Lung (tissue), 12 donors: ENCODE measurements around the gene HNRNPA1. TPM values are rescaled to one million over a fixed set of nuclear protein-coding genes. Genes with fewer than 3 reads are reported as not detected.
A peak's percentile ranks its signal among the peaks of the same experiment; 100 is the strongest.

Experiments used
- ATAC-seq: fragments of 200-7000 bp; cut with Tn5 transposase; one replicate; pipeline ENCODE4 v1.9.1; 2020; ENCODE audit warnings: moderate number of reproducible peaks; ENCODE audit not compliant: insufficient read depth, low FRiP score
- DNase-seq, 3 donors: peaks; one replicate each; pipeline ENCODE4 v3.0.0-alpha.2; 2013 to 2017
- H3K27ac ChIP-seq, 2 donors: one replicate each; pipeline ENCODE4 v1.5.1; 2013; ENCODE audit warnings: mild to moderate bottlenecking in 2 of 2, moderate library complexity in 2 of 2, control low read depth in 1 of 2, inconsistent platforms in 1 of 2, low read depth in 1 of 2, low read length in 1 of 2
- H3K27me3 ChIP-seq, 3 donors: one replicate each; pipeline ENCODE4 v1.5.1; 2013; ENCODE audit warnings: low read length in 2 of 3; ENCODE audit not compliant: control insufficient read depth in 3 of 3, insufficient read depth in 3 of 3
- H3K36me3 ChIP-seq, 4 donors: one replicate each; pipeline ENCODE4 v1.5.1; 2013; ENCODE audit warnings: low read length in 4 of 4, mild to moderate bottlenecking in 1 of 4, moderate library complexity in 1 of 4; ENCODE audit not compliant: control insufficient read depth in 4 of 4, insufficient read depth in 4 of 4
- H3K4me1 ChIP-seq, 5 donors: one replicate each; pipeline ENCODE4 v1.5.1; 2013; ENCODE audit warnings: low read length in 5 of 5, mild to moderate bottlenecking in 2 of 5, moderate library complexity in 1 of 5; ENCODE audit not compliant: control insufficient read depth in 5 of 5, insufficient read depth in 5 of 5
- H3K4me3 ChIP-seq: one replicate; pipeline ENCODE4 v1.5.1; 2013; ENCODE audit warnings: mild to moderate bottlenecking, control low read depth, moderate library complexity
- H3K9ac ChIP-seq, 2 donors: one replicate each; pipeline ENCODE4 v1.5.1; 2013; ENCODE audit warnings: low read length in 2 of 2, control low read depth in 1 of 2; ENCODE audit not compliant: insufficient read depth in 1 of 2
- H3K9me3 ChIP-seq, 4 donors: one replicate each; pipeline ENCODE4 v1.5.1; 2013; ENCODE audit warnings: low read length in 3 of 4, mild to moderate bottlenecking in 1 of 4, moderate library complexity in 1 of 4; ENCODE audit not compliant: control insufficient read depth in 4 of 4, insufficient read depth in 3 of 4
- WGBS, 2 donors: extraction: QIAGEN DNeasy Blood & Tissue Kit; methylation state at CpG; one replicate each; pipeline ENCODE4 v1.1.7; 2013; 5-methylcytosine and 5-hydroxymethylcytosine counted together
- polyA plus RNA-seq, 2 donors: library from polyadenylated mRNA; stranded (reverse); fragments of 200-250 nt; gene quantifications; one replicate each; pipeline ENCODE4 v1.2.1, GENCODE V29; 2013
- total RNA-seq, 2 donors: library from RNA; depleted of rRNA in 1 of 2; stranded (reverse); fragments of >200 nt in 1 of 2; gene quantifications; one replicate each; pipeline ENCODE4 v1.2.1, GENCODE V29; 2014 to 2021
- TF ChIP-seq, protein P1 (sequence below): IDR thresholded peaks from 2 replicates; pipeline ENCODE4 v1.5.1; 2012; ENCODE audit warnings: mild to moderate bottlenecking; ENCODE audit errors: control extremely low read depth, extremely low read depth
- donor health status: control.
- donor health status: control.
- donor health status: Bipolar disorder and iron deficiency.
- donor health status: healthy.
- donor health status: DM: yes; HTN: yes; CAD: no.

The HNRNPA1 gene
- total and polyA plus RNA-seq, 4 donors = 803 to 937 (median 863) TPM

- Histone ChIP-seq H3K4me3 (no peak overlapping the region), H3K4me1 (peaks cover 0 to 11% (median 7%) of the 10 kb centered on the region in 5 donors), H3K36me3 (no peaks in the 10 kb centered on the region), H3K9ac (no peak overlapping the region), H3K27ac (no peak overlapping the region), H3K9me3 (no peaks in the 10 kb centered on the region), H3K27me3 (peaks cover 0 to 21% (median 20%) of the 10 kb centered on the region in 3 donors)
- DNase-seq (no peak), ATAC-seq (no peak)
- TF ChIP-seq, protein P1, sequence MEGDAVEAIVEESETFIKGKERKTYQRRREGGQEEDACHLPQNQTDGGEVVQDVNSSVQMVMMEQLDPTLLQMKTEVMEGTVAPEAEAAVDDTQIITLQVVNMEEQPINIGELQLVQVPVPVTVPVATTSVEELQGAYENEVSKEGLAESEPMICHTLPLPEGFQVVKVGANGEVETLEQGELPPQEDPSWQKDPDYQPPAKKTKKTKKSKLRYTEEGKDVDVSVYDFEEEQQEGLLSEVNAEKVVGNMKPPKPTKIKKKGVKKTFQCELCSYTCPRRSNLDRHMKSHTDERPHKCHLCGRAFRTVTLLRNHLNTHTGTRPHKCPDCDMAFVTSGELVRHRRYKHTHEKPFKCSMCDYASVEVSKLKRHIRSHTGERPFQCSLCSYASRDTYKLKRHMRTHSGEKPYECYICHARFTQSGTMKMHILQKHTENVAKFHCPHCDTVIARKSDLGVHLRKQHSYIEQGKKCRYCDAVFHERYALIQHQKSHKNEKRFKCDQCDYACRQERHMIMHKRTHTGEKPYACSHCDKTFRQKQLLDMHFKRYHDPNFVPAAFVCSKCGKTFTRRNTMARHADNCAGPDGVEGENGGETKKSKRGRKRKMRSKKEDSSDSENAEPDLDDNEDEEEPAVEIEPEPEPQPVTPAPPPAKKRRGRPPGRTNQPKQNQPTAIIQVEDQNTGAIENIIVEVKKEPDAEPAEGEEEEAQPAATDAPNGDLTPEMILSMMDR = no peak
These were observed 23.1 kb downstream of the HNRNPA1 start for GRCh38 chr12:54303640-54304039.

DNA sequence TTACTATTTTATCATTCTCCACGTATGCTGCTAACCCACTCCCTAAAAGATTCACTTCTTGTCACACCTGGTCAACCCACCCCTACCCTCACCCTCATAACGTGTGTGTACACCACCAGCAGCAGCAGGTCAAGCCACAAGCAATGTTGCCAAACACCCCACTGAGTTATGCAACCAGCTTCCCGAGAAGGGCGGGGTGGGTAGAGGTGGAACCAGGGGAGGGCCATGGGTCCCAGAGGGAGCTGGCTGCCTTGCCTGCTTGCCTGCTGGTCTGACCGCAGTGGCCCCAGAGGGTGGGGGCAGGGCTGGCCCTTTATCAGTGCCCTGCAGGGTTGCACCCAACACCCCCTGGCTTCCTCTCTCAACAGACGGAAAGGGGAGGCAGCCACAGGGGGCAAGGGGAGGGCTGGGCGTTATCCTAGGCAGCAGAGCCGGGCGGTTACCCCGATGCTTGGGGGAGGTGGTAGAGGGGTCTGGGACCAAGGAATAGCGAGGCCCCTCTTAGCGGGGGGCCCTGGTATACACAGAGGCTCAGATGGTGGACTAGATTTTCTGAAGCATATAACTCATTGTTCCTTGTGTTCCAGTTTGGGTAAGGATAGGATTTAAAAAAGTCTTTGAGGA, 23.8 kb downstream of the HNRNPA1 start:
- peak; percentile 74 for ATAC-seq
- H3K27ac ChIP-seq = peak overlapping the region in 1 of 2 donors; percentile 23
- WGBS, 2 donors = 0 to 7% methylated on average over 12 of the region's 12 CpGs
- H3K4me3 ChIP-seq = no peak overlapping the region
- no peaks in the 10 kb centered on the region for H3K36me3 ChIP-seq
- peaks cover 0 to 17% (median 17%) of the 10 kb centered on the region in 3 donors for H3K27me3 ChIP-seq
- H3K4me1 ChIP-seq = peaks cover 0 to 11% (median 7%) of the 10 kb centered on the region in 5 donors
- TF ChIP-seq, protein P1 = no peak
- H3K9ac ChIP-seq = peak overlapping the region in 1 of 2 donors; percentile 11
- H3K9me3 ChIP-seq = no peaks in the 10 kb centered on the region
- DNase-seq = peak; percentile 46 to 71 (median 62)

- Histone ChIP-seq H3K4me3 (no peak overlapping the region), H3K27ac (peak overlapping the region in 1 of 2 donors; percentile 27), H3K27me3 (peaks cover 0 to 5% (median 2%) of the 10 kb centered on the region in 3 donors), H3K4me1 (peaks cover 0 to 8% (median 3%) of the 10 kb centered on the region in 5 donors), H3K9ac (no peak overlapping the region), H3K9me3 (no peaks in the 10 kb centered on the region), H3K36me3 (no peaks in the 10 kb centered on the region)
- WGBS, 2 donors = 18 to 33% methylated on average over 8 of the region's 8 CpGs
- ATAC-seq (peak; percentile 83), DNase-seq (peak in 2 of 3 donors; percentile 61 to 62)
- TF ChIP-seq, protein P1 = no peak
These were observed 26.6 kb downstream of the HNRNPA1 start for GRCh38 chr12:54306925-54307741.
